ENCODE data around the gene LGALS4. TPM values are rescaled to one million over a fixed set of nuclear protein-coding genes. Genes with fewer than 3 reads are reported as not detected.

Gene LGALS4
- total RNA-seq, 1 experiment from 2014 or later: not detected

GRCh38 chr19:38819231-38819920 lies 6.6 kb upstream of the LGALS4 start:
- H3K36me3 Mint-ChIP-seq (ENCODE audit: insufficient read depth, unreplicated experiment): peaks cover 34% of the 10 kb centered on the region
- POLR2A ChIA-PET: interaction anchor here (0.6 to 1.5 kb wide), 2 partner anchors 35 to 54 kb away, joined by 3 read pairs; no protein-coding TSS in a partner anchor
- no peak overlapping the region for H3K4me3 Mint-ChIP-seq (ENCODE audit: unreplicated experiment)

DNA sequence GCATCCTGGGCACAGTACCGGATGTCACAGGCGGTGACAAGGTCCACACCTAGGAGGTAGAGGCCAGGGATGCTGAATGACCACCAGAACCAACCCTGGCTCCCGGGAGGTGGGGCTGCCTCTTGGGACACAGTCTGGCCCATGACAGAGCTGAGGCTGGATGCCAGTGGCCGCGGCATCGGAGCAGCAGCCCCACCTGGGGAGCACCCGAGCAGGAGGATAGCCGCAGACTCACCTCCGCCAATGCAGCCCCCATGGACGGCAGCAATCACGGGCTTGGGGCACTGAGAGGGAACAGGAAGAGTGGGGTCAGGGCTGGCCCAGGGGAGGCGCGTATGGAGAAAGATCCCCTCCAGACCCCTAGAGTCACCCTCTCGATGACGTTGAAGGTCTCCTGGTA lies 4.3 kb upstream of the LGALS4 start:
- TF ChIP-seq, protein P1, sequence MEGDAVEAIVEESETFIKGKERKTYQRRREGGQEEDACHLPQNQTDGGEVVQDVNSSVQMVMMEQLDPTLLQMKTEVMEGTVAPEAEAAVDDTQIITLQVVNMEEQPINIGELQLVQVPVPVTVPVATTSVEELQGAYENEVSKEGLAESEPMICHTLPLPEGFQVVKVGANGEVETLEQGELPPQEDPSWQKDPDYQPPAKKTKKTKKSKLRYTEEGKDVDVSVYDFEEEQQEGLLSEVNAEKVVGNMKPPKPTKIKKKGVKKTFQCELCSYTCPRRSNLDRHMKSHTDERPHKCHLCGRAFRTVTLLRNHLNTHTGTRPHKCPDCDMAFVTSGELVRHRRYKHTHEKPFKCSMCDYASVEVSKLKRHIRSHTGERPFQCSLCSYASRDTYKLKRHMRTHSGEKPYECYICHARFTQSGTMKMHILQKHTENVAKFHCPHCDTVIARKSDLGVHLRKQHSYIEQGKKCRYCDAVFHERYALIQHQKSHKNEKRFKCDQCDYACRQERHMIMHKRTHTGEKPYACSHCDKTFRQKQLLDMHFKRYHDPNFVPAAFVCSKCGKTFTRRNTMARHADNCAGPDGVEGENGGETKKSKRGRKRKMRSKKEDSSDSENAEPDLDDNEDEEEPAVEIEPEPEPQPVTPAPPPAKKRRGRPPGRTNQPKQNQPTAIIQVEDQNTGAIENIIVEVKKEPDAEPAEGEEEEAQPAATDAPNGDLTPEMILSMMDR (IDR thresholded peaks at IDR 0.05; ENCODE audit: unreplicated experiment): no peak
- BruUV-seq (replicated peaks): no TSS peak
- Mint-ChIP-seq H3K4me3 (ENCODE audit: unreplicated experiment) (no peak overlapping the region), H3K27ac (ENCODE audit: low read depth, unreplicated experiment) (no peak overlapping the region), H3K4me1 (ENCODE audit: insufficient read depth, unreplicated experiment) (peaks cover 4% of the 10 kb centered on the region), H3K36me3 (ENCODE audit: insufficient read depth, unreplicated experiment) (peaks cover 24% of the 10 kb centered on the region), H3K27me3 (ENCODE audit: insufficient read depth, unreplicated experiment) (no peaks in the 10 kb centered on the region), H3K9me3 (ENCODE audit: unreplicated experiment) (no peaks in the 10 kb centered on the region)
- DNase-seq (ENCODE audit: unreplicated experiment): no peak
- intact Hi-C loops (cut with micrococcal nuclease): no loop called here
- POLR2A ChIA-PET: interaction anchor here (1.5 kb wide), 1 partner anchor 18 kb away, joined by 5 read pairs; no protein-coding TSS in a partner anchor
- CTCF ChIA-PET: interaction anchor here (0.7 kb wide), 1 partner anchor 180 kb away, joined by 4 read pairs; no protein-coding TSS in a partner anchor

More at GRCh38 chr19:38819231-38819920, 6.6 kb upstream of the LGALS4 start:
- Mint-ChIP-seq H3K4me1 (ENCODE audit: insufficient read depth, unreplicated experiment) (peaks cover 4% of the 10 kb centered on the region), H3K9me3 (ENCODE audit: unreplicated experiment) (peaks cover 5% of the 10 kb centered on the region), H3K27ac (ENCODE audit: low read depth, unreplicated experiment) (no peak overlapping the region), H3K27me3 (ENCODE audit: insufficient read depth, unreplicated experiment) (no peaks in the 10 kb centered on the region)
- TF ChIP-seq, protein P1 (IDR thresholded peaks at IDR 0.05; ENCODE audit: unreplicated experiment): no peak
- CTCF ChIA-PET: no interaction called here
- no peak for DNase-seq (ENCODE audit: unreplicated experiment)
- intact Hi-C loops (cut with micrococcal nuclease): no loop called here
- no TSS peak for BruUV-seq (replicated peaks)

- Mint-ChIP-seq H3K36me3 (ENCODE audit: insufficient read depth, unreplicated experiment) (peaks cover 24% of the 10 kb centered on the region), H3K27ac (ENCODE audit: low read depth, unreplicated experiment) (no peak overlapping the region), H3K4me3 (ENCODE audit: unreplicated experiment) (no peak overlapping the region), H3K27me3 (ENCODE audit: insufficient read depth, unreplicated experiment) (no peaks in the 10 kb centered on the region), H3K9me3 (ENCODE audit: unreplicated experiment) (no peaks in the 10 kb centered on the region), H3K4me1 (ENCODE audit: insufficient read depth, unreplicated experiment) (peaks cover 4% of the 10 kb centered on the region)
- CTCF ChIA-PET: interaction anchor here (0.7 kb wide), 1 partner anchor 527 kb away, joined by 3 read pairs; no protein-coding TSS in a partner anchor
- no peak for DNase-seq (ENCODE audit: unreplicated experiment)
- intact Hi-C loops (cut with micrococcal nuclease): no loop called here
- TF ChIP-seq, protein P1 (IDR thresholded peaks at IDR 0.05; ENCODE audit: unreplicated experiment): no peak
- POLR2A ChIA-PET: interaction anchor here (1.5 kb wide), 1 partner anchor 17 kb away, joined by 5 read pairs; no protein-coding TSS in a partner anchor
- BruUV-seq (replicated peaks): no TSS peak
Observed at GRCh38 chr19:38816131-38816750, 3.5 kb upstream of the LGALS4 start.

All from MCF 10A (cell line).